Measurements from ENCODE around the gene MIPEP.
A peak's percentile ranks its signal among the peaks of the same experiment; 100 is the strongest.

The MIPEP gene

GRCh38 chr13:23852351-23852750 is 36.8 kb downstream of the MIPEP start:
- DNase-seq (ENCODE audit: low spot score) = no peak

- DNase-seq (ENCODE audit: low spot score) = no peak
Measured at GRCh38 chr13:23851106-23851505, 38.1 kb downstream of the MIPEP start.

- no peak for DNase-seq (ENCODE audit: low spot score)
Measured at GRCh38 chr13:23850134-23850533, 39.1 kb downstream of the MIPEP start.

GRCh38 chr13:23849670-23850069 is 39.5 kb downstream of the MIPEP start:
- DNase-seq (ENCODE audit: low spot score) = no peak

GRCh38 chr13:23848646-23849141 is 40.5 kb downstream of the MIPEP start:
- DNase-seq (ENCODE audit: low spot score) = peak; percentile 12

- DNase-seq (ENCODE audit: low spot score) = peak; percentile 41
Measured at GRCh38 chr13:23848019-23848418, 41.2 kb downstream of the MIPEP start.

- DNase-seq (ENCODE audit: low spot score) = no peak
Measured at GRCh38 chr13:23847497-23847896, 41.7 kb downstream of the MIPEP start.

GRCh38 chr13:23845105-23845725 is 44.0 kb downstream of the MIPEP start:
- DNase-seq (ENCODE audit: low spot score) = no peak

GRCh38 chr13:23844132-23844531 is 45.1 kb downstream of the MIPEP start:
- no peak for DNase-seq (ENCODE audit: low spot score)

- DNase-seq (ENCODE audit: low spot score) = no peak
Measured at GRCh38 chr13:23843436-23843835, 45.8 kb downstream of the MIPEP start.

- no peak for DNase-seq (ENCODE audit: low spot score)
Measured at GRCh38 chr13:23842406-23842805, 46.8 kb downstream of the MIPEP start.

GRCh38 chr13:23833733-23834611 is 55.2 kb downstream of the MIPEP start:
- DNase-seq (ENCODE audit: low spot score) = no peak

- DNase-seq (ENCODE audit: low spot score) = peak; percentile 55
Measured at GRCh38 chr13:23828866-23829265, 60.3 kb downstream of the MIPEP start.

- DNase-seq (ENCODE audit: low spot score) = no peak
Measured at GRCh38 chr13:23828086-23828485, 61.1 kb downstream of the MIPEP start.

- no peak for DNase-seq (ENCODE audit: low spot score)
Measured at GRCh38 chr13:23825179-23825578, 64.0 kb downstream of the MIPEP start.

GRCh38 chr13:23824371-23824770 is 64.8 kb downstream of the MIPEP start:
- no peak for DNase-seq (ENCODE audit: low spot score)

GRCh38 chr13:23822252-23822824 is 66.9 kb downstream of the MIPEP start:
- DNase-seq (ENCODE audit: low spot score) = no peak

GRCh38 chr13:23820530-23820929 is 68.7 kb downstream of the MIPEP start:
- DNase-seq (ENCODE audit: low spot score) = no peak

- DNase-seq (ENCODE audit: low spot score) = no peak
Measured at GRCh38 chr13:23817830-23818229, 71.4 kb downstream of the MIPEP start.

GRCh38 chr13:23817136-23817535 is 72.1 kb downstream of the MIPEP start:
- no peak for DNase-seq (ENCODE audit: low spot score)

GRCh38 chr13:23813635-23814034 is 75.6 kb downstream of the MIPEP start:
- no peak for DNase-seq (ENCODE audit: low spot score)

GRCh38 chr13:23811366-23812062 is 77.7 kb downstream of the MIPEP start:
- no peak for DNase-seq (ENCODE audit: low spot score)
